ENCODE data around the gene CAPN8. TPM values are rescaled to one million over a fixed set of nuclear protein-coding genes. Genes with fewer than 3 reads are reported as not detected.

Gene CAPN8
- total RNA-seq, 2 donors from 2014 or later, result 0.44 TPM; not detected in 1

DNA sequence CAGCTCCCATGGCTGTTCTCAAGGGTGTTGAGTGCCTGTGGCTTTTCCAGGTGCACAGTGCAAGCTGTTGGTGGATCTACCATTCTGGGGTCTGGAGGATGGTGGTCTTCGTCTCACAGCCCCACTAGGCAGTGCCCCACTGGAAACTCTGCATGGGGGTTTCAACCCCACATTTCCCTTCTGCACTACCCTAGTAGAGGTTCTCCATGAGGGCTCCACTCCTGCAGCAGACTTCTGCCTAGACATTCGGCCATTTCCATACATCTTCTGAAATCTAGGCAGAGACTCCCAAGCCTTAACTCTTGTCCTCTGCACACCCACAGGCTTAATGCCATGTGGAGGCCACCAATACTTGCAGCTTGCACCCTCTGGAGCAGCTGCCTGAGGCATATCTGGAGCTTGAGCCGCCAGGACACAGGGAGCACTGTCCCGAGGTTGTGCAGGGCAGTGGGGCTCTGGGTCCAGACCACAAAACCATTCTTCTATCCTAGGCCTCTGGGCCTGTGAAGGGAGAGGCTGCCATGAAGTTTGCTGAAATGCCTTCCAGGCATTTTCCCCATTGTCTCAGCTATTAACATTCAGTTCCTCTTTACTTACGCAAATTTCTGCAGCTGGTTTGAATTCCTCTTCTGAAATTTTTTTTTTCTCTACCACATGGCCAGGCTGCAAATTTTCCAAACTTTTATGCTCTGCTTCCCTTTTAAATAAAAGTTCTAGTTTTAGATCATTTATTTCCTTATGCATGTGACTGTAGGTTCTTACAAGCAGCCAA, 8.8 kb upstream of the CAPN8 start:
- H3K4me3 Mint-ChIP-seq, result no peak overlapping the region
- no peaks in the 10 kb centered on the region for H3K36me3 ChIP-seq (ENCODE audit: control insufficient read depth, insufficient read depth, low read length)
- no peak for DNase-seq
- H3K9me3 ChIP-seq (ENCODE audit: control insufficient read depth, low read length), result peaks cover 20% of the 10 kb centered on the region
- H3K27me3 ChIP-seq (ENCODE audit: control insufficient read depth, insufficient read depth, low read length, poor library complexity, severe bottlenecking), result no peaks in the 10 kb centered on the region
- TF ChIP-seq, protein P1, sequence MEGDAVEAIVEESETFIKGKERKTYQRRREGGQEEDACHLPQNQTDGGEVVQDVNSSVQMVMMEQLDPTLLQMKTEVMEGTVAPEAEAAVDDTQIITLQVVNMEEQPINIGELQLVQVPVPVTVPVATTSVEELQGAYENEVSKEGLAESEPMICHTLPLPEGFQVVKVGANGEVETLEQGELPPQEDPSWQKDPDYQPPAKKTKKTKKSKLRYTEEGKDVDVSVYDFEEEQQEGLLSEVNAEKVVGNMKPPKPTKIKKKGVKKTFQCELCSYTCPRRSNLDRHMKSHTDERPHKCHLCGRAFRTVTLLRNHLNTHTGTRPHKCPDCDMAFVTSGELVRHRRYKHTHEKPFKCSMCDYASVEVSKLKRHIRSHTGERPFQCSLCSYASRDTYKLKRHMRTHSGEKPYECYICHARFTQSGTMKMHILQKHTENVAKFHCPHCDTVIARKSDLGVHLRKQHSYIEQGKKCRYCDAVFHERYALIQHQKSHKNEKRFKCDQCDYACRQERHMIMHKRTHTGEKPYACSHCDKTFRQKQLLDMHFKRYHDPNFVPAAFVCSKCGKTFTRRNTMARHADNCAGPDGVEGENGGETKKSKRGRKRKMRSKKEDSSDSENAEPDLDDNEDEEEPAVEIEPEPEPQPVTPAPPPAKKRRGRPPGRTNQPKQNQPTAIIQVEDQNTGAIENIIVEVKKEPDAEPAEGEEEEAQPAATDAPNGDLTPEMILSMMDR (conservative IDR thresholded peaks at IDR 0.05), result no peak
- peaks cover 3% of the 10 kb centered on the region for H3K4me1 Mint-ChIP-seq
- no peaks in the 10 kb centered on the region for H3K36me3 Mint-ChIP-seq (ENCODE audit: low read depth)
- H3K27me3 Mint-ChIP-seq (ENCODE audit: insufficient read depth), result peaks cover 5% of the 10 kb centered on the region
- no peak overlapping the region for H3K4me3 ChIP-seq (ENCODE audit: low read length)
- WGBS, 2 experiments (ENCODE audit: insufficient coverage in 1 of 2, insufficient read length in 1 of 2), result 70 to 75% methylated on average over 4 to 5 of the region's 5 CpGs
- peaks cover 34% of the 10 kb centered on the region for H3K9me3 Mint-ChIP-seq
- no peaks in the 10 kb centered on the region for H3K4me1 ChIP-seq (ENCODE audit: control insufficient read depth, insufficient read depth, low read length)
- no peak overlapping the region for H3K27ac Mint-ChIP-seq
- H3K9ac ChIP-seq (ENCODE audit: extremely low read depth, low read length, poor library complexity, severe bottlenecking), result no peak overlapping the region
- no peak overlapping the region for H3K27ac ChIP-seq (ENCODE audit: low read depth, low read length)

DNA sequence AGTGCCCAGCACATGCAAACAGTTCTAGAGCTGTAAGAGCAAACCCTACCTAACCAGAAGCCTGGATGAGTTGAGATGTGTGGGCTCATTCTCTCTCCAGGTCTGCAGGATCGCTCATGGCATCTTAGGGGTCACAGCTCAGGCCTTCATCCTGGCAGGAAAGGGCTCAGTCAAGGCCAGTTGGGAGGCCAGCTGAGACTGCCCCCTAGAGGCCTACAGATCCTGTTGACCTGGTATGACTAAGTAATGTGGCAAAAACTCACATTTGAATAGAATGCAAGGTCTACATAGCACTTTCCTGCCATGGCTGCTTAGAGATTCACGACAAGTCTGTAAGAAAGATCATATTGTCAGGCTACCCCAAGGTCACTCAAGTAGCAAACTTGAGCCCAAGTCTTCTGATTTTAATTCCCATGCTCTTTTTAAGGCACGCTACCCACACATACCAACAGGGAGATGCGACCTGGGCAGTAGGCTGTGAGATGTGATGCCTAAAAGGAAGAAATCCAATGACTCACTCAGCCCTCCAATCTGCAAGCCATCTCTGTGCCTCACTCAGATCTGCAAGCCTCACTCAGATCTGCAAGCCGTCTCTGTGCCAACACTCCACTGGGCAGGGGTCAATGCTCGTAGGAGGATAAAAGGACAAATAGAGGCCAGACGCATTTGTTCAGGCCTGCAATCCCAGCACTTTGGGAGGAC, 5.1 kb upstream of the CAPN8 start:
- Mint-ChIP-seq H3K4me1 (peaks cover 3% of the 10 kb centered on the region), H3K4me3 (no peak overlapping the region), H3K9me3 (peaks cover 27% of the 10 kb centered on the region), H3K27me3 (ENCODE audit: insufficient read depth) (peaks cover 5% of the 10 kb centered on the region), H3K36me3 (ENCODE audit: low read depth) (no peaks in the 10 kb centered on the region), H3K27ac (no peak overlapping the region)
- Histone ChIP-seq H3K27ac (ENCODE audit: low read depth, low read length) (no peak overlapping the region), H3K4me3 (ENCODE audit: low read length) (no peak overlapping the region), H3K9me3 (ENCODE audit: control insufficient read depth, low read length) (peaks cover 20% of the 10 kb centered on the region), H3K4me1 (ENCODE audit: control insufficient read depth, insufficient read depth, low read length) (no peaks in the 10 kb centered on the region), H3K36me3 (ENCODE audit: control insufficient read depth, insufficient read depth, low read length) (no peaks in the 10 kb centered on the region), H3K27me3 (ENCODE audit: control insufficient read depth, insufficient read depth, low read length, poor library complexity, severe bottlenecking) (no peaks in the 10 kb centered on the region), H3K9ac (ENCODE audit: extremely low read depth, low read length, poor library complexity, severe bottlenecking) (no peak overlapping the region)
- peak; percentile 85 for DNase-seq
- WGBS, 2 experiments (ENCODE audit: insufficient coverage in 1 of 2, insufficient read length in 1 of 2), result 63 to 65% methylated on average over 5 to 7 of the region's 7 CpGs
- TF ChIP-seq, protein P1 (conservative IDR thresholded peaks at IDR 0.05), result peak; percentile 91

DNA sequence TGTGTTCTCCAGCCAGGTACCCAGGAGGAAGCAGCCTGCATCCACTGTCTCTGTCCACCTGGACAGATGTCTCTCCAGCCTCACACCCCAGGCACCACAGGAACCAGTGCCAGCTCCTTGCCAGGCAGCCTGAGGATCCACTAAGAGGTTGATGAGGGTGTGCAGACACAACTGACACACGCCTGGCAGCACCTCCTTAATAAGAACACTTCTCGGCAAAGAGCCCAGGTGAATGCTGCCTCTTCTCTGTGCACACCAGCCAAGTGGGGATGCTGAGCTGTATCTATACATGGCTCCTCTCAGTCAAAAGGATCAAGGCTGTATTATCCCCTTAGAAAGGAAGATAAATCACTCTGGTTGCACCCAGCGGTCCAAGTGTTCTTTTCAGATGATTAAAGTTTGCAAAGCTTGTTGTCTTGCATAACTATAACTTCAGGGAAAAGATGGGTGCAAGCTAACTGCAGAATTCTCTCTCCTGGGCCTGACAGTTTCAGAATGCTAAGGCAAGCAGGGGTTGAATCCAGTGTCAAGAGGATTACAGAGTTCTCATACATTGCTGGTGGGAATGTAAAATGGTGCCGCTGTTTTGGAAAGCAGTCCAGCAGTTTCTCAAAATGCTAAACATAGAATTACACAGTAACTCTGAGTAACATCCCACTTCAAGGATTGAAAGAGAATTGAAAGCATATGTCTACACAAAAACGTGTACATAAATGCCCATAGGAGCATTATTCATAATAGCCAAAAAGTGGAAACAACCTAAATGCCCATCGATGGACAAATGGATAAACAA, 3.7 kb upstream of the CAPN8 start:
- TF ChIP-seq, protein P1 (conservative IDR thresholded peaks at IDR 0.05), result no peak
- no peaks in the 10 kb centered on the region for H3K36me3 Mint-ChIP-seq (ENCODE audit: low read depth)
- H3K4me3 Mint-ChIP-seq, result no peak overlapping the region
- Histone ChIP-seq H3K4me1 (ENCODE audit: control insufficient read depth, insufficient read depth, low read length) (no peaks in the 10 kb centered on the region), H3K9ac (ENCODE audit: extremely low read depth, low read length, poor library complexity, severe bottlenecking) (no peak overlapping the region), H3K4me3 (ENCODE audit: low read length) (no peak overlapping the region), H3K36me3 (ENCODE audit: control insufficient read depth, insufficient read depth, low read length) (no peaks in the 10 kb centered on the region), H3K9me3 (ENCODE audit: control insufficient read depth, low read length) (peaks cover 10% of the 10 kb centered on the region), H3K27me3 (ENCODE audit: control insufficient read depth, insufficient read depth, low read length, poor library complexity, severe bottlenecking) (no peaks in the 10 kb centered on the region), H3K27ac (ENCODE audit: low read depth, low read length) (no peak overlapping the region)
- H3K9me3 Mint-ChIP-seq, result peaks cover 14% of the 10 kb centered on the region
- H3K27ac Mint-ChIP-seq, result no peak overlapping the region
- peaks cover 3% of the 10 kb centered on the region for H3K4me1 Mint-ChIP-seq
- no peaks in the 10 kb centered on the region for H3K27me3 Mint-ChIP-seq (ENCODE audit: insufficient read depth)
- no peak for DNase-seq
- 75 to 77% methylated on average over 6 of the region's 6 CpGs for WGBS, 2 experiments (ENCODE audit: insufficient coverage in 1 of 2, insufficient read length in 1 of 2)

Measured in endodermal cell (in vitro differentiated cells).